ENCODE data around the gene DPF3.

Gene DPF3

GRCh38 chr14:72618424-72618823, 275.5 kb downstream of the DPF3 start:
- Histone ChIP-seq H3K4me3 (ENCODE audit: insufficient read depth, low read depth, low read length) (no peak overlapping the region), H3K27me3 (ENCODE audit: control insufficient read depth, insufficient read depth, low read length, poor library complexity, severe bottlenecking) (no peaks in the 10 kb centered on the region), H3K4me1 (ENCODE audit: control insufficient read depth, insufficient read depth, low read length) (peaks cover 12% of the 10 kb centered on the region), H3K9me3 (ENCODE audit: control insufficient read depth, low read length) (no peaks in the 10 kb centered on the region), H3K27ac (ENCODE audit: insufficient read depth, low read depth, low read length, poor library complexity, severe bottlenecking) (no peak overlapping the region), H3K36me3 (ENCODE audit: control insufficient read depth, insufficient read depth, low read length) (no peaks in the 10 kb centered on the region)
- WGBS, 2 experiments, result 93 to 96% methylated on average over 7 of the region's 7 CpGs

- no peaks in the 10 kb centered on the region for H3K9me3 ChIP-seq (ENCODE audit: control insufficient read depth, low read length)
- H3K27me3 ChIP-seq (ENCODE audit: control insufficient read depth, insufficient read depth, low read length, poor library complexity, severe bottlenecking), result no peaks in the 10 kb centered on the region
- H3K4me3 ChIP-seq (ENCODE audit: insufficient read depth, low read depth, low read length), result no peak overlapping the region
- peaks cover 12% of the 10 kb centered on the region for H3K4me1 ChIP-seq (ENCODE audit: control insufficient read depth, insufficient read depth, low read length)
- H3K27ac ChIP-seq (ENCODE audit: insufficient read depth, low read depth, low read length, poor library complexity, severe bottlenecking), result no peak overlapping the region
- WGBS, 2 experiments, result 77 to 79% methylated on average over 20 of the region's 20 CpGs
- no peaks in the 10 kb centered on the region for H3K36me3 ChIP-seq (ENCODE audit: control insufficient read depth, insufficient read depth, low read length)
Observed at GRCh38 chr14:72617391-72618031, 276.4 kb downstream of the DPF3 start.

- no peaks in the 10 kb centered on the region for H3K27me3 ChIP-seq (ENCODE audit: control insufficient read depth, insufficient read depth, low read length, poor library complexity, severe bottlenecking)
- H3K36me3 ChIP-seq (ENCODE audit: control insufficient read depth, insufficient read depth, low read length), result no peaks in the 10 kb centered on the region
- no peak overlapping the region for H3K4me3 ChIP-seq (ENCODE audit: insufficient read depth, low read depth, low read length)
- no peak overlapping the region for H3K27ac ChIP-seq (ENCODE audit: insufficient read depth, low read depth, low read length, poor library complexity, severe bottlenecking)
- H3K4me1 ChIP-seq (ENCODE audit: control insufficient read depth, insufficient read depth, low read length), result peaks cover 12% of the 10 kb centered on the region
- 91 to 92% methylated on average over 7 of the region's 7 CpGs for WGBS, 2 experiments
- no peaks in the 10 kb centered on the region for H3K9me3 ChIP-seq (ENCODE audit: control insufficient read depth, low read length)
Observed at GRCh38 chr14:72616811-72617210, 277.1 kb downstream of the DPF3 start.

- Histone ChIP-seq H3K4me1 (ENCODE audit: control insufficient read depth, insufficient read depth, low read length) (peaks cover 12% of the 10 kb centered on the region), H3K36me3 (ENCODE audit: control insufficient read depth, insufficient read depth, low read length) (no peaks in the 10 kb centered on the region), H3K4me3 (ENCODE audit: insufficient read depth, low read depth, low read length) (no peak overlapping the region), H3K27me3 (ENCODE audit: control insufficient read depth, insufficient read depth, low read length, poor library complexity, severe bottlenecking) (no peaks in the 10 kb centered on the region), H3K27ac (ENCODE audit: insufficient read depth, low read depth, low read length, poor library complexity, severe bottlenecking) (no peak overlapping the region), H3K9me3 (ENCODE audit: control insufficient read depth, low read length) (no peaks in the 10 kb centered on the region)
- WGBS, 2 experiments, result 80 to 82% methylated on average over 4 of the region's 4 CpGs
Observed at GRCh38 chr14:72616294-72616693, 277.6 kb downstream of the DPF3 start.

GRCh38 chr14:72615451-72616121, 278.3 kb downstream of the DPF3 start:
- H3K4me1 ChIP-seq (ENCODE audit: control insufficient read depth, insufficient read depth, low read length), result peaks cover 12% of the 10 kb centered on the region
- no peak overlapping the region for H3K27ac ChIP-seq (ENCODE audit: insufficient read depth, low read depth, low read length, poor library complexity, severe bottlenecking)
- H3K27me3 ChIP-seq (ENCODE audit: control insufficient read depth, insufficient read depth, low read length, poor library complexity, severe bottlenecking), result no peaks in the 10 kb centered on the region
- no peak overlapping the region for H3K4me3 ChIP-seq (ENCODE audit: insufficient read depth, low read depth, low read length)
- H3K36me3 ChIP-seq (ENCODE audit: control insufficient read depth, insufficient read depth, low read length), result no peaks in the 10 kb centered on the region
- H3K9me3 ChIP-seq (ENCODE audit: control insufficient read depth, low read length), result no peaks in the 10 kb centered on the region
- 89 to 90% methylated on average over 9 of the region's 9 CpGs for WGBS, 2 experiments

- H3K36me3 ChIP-seq (ENCODE audit: control insufficient read depth, insufficient read depth, low read length), result no peaks in the 10 kb centered on the region
- WGBS, 2 experiments, result 78 to 81% methylated on average over 11 of the region's 11 CpGs
- no peak overlapping the region for H3K4me3 ChIP-seq (ENCODE audit: insufficient read depth, low read depth, low read length)
- peaks cover 12% of the 10 kb centered on the region for H3K4me1 ChIP-seq (ENCODE audit: control insufficient read depth, insufficient read depth, low read length)
- no peaks in the 10 kb centered on the region for H3K9me3 ChIP-seq (ENCODE audit: control insufficient read depth, low read length)
- no peaks in the 10 kb centered on the region for H3K27me3 ChIP-seq (ENCODE audit: control insufficient read depth, insufficient read depth, low read length, poor library complexity, severe bottlenecking)
- no peak overlapping the region for H3K27ac ChIP-seq (ENCODE audit: insufficient read depth, low read depth, low read length, poor library complexity, severe bottlenecking)
Observed at GRCh38 chr14:72614891-72615415, 278.9 kb downstream of the DPF3 start.

- Histone ChIP-seq H3K4me1 (ENCODE audit: control insufficient read depth, insufficient read depth, low read length) (peaks cover 12% of the 10 kb centered on the region), H3K9me3 (ENCODE audit: control insufficient read depth, low read length) (no peaks in the 10 kb centered on the region), H3K27ac (ENCODE audit: insufficient read depth, low read depth, low read length, poor library complexity, severe bottlenecking) (no peak overlapping the region), H3K4me3 (ENCODE audit: insufficient read depth, low read depth, low read length) (no peak overlapping the region), H3K27me3 (ENCODE audit: control insufficient read depth, insufficient read depth, low read length, poor library complexity, severe bottlenecking) (no peaks in the 10 kb centered on the region), H3K36me3 (ENCODE audit: control insufficient read depth, insufficient read depth, low read length) (no peaks in the 10 kb centered on the region)
- WGBS, 2 experiments, result 80 to 95% methylated on average over 3 of the region's 3 CpGs
Observed at GRCh38 chr14:72614365-72614764, 279.5 kb downstream of the DPF3 start.

- no peaks in the 10 kb centered on the region for H3K27me3 ChIP-seq (ENCODE audit: control insufficient read depth, insufficient read depth, low read length, poor library complexity, severe bottlenecking)
- WGBS, 2 experiments, result 88 to 100% methylated on average over 2 of the region's 2 CpGs
- peaks cover 12% of the 10 kb centered on the region for H3K4me1 ChIP-seq (ENCODE audit: control insufficient read depth, insufficient read depth, low read length)
- no peaks in the 10 kb centered on the region for H3K9me3 ChIP-seq (ENCODE audit: control insufficient read depth, low read length)
- no peak overlapping the region for H3K4me3 ChIP-seq (ENCODE audit: insufficient read depth, low read depth, low read length)
- H3K27ac ChIP-seq (ENCODE audit: insufficient read depth, low read depth, low read length, poor library complexity, severe bottlenecking), result no peak overlapping the region
- H3K36me3 ChIP-seq (ENCODE audit: control insufficient read depth, insufficient read depth, low read length), result no peaks in the 10 kb centered on the region
Observed at GRCh38 chr14:72613975-72614319, 280.0 kb downstream of the DPF3 start.

GRCh38 chr14:72613231-72613974, 280.5 kb downstream of the DPF3 start:
- no peaks in the 10 kb centered on the region for H3K9me3 ChIP-seq (ENCODE audit: control insufficient read depth, low read length)
- no peak overlapping the region for H3K4me3 ChIP-seq (ENCODE audit: insufficient read depth, low read depth, low read length)
- no peak overlapping the region for H3K27ac ChIP-seq (ENCODE audit: insufficient read depth, low read depth, low read length, poor library complexity, severe bottlenecking)
- peaks cover 12% of the 10 kb centered on the region for H3K4me1 ChIP-seq (ENCODE audit: control insufficient read depth, insufficient read depth, low read length)
- H3K36me3 ChIP-seq (ENCODE audit: control insufficient read depth, insufficient read depth, low read length), result no peaks in the 10 kb centered on the region
- no peaks in the 10 kb centered on the region for H3K27me3 ChIP-seq (ENCODE audit: control insufficient read depth, insufficient read depth, low read length, poor library complexity, severe bottlenecking)
- 82 to 85% methylated on average over 13 of the region's 13 CpGs for WGBS, 2 experiments

GRCh38 chr14:72612041-72612440, 281.9 kb downstream of the DPF3 start:
- no peak overlapping the region for H3K27ac ChIP-seq (ENCODE audit: insufficient read depth, low read depth, low read length, poor library complexity, severe bottlenecking)
- no peak overlapping the region for H3K4me3 ChIP-seq (ENCODE audit: insufficient read depth, low read depth, low read length)
- no peaks in the 10 kb centered on the region for H3K9me3 ChIP-seq (ENCODE audit: control insufficient read depth, low read length)
- H3K4me1 ChIP-seq (ENCODE audit: control insufficient read depth, insufficient read depth, low read length), result peaks cover 4% of the 10 kb centered on the region
- H3K36me3 ChIP-seq (ENCODE audit: control insufficient read depth, insufficient read depth, low read length), result no peaks in the 10 kb centered on the region
- WGBS, 2 experiments, result 91 to 93% methylated on average over 4 of the region's 4 CpGs
- no peaks in the 10 kb centered on the region for H3K27me3 ChIP-seq (ENCODE audit: control insufficient read depth, insufficient read depth, low read length, poor library complexity, severe bottlenecking)

Measured in ectodermal cell (in vitro differentiated cells).